Colon (tissue), 2 donors: ENCODE results near the gene GRID2.

Experiments used
- FAIRE-seq: peaks from 2 replicates; lab custom pipeline; 2012; peaks lifted over from hg19 to GRCh38; lab: Jason Lieb, UNC
- donor health status: control.
- donor health status: control.

GRID2 gene

GRCh38 chr4:93086356-93086755 lies 782.6 kb downstream of the GRID2 start:
- FAIRE-seq: no peak

- FAIRE-seq: no peak
Observed at GRCh38 chr4:93092765-93093164, 789.0 kb downstream of the GRID2 start.

GRCh38 chr4:93103042-93103441 lies 799.3 kb downstream of the GRID2 start:
- FAIRE-seq: no peak

- FAIRE-seq: no peak
Observed at GRCh38 chr4:93116624-93117023, 812.9 kb downstream of the GRID2 start.

- FAIRE-seq: no peak
Observed at GRCh38 chr4:93127489-93127888, 823.7 kb downstream of the GRID2 start.

- no peak for FAIRE-seq
Observed at GRCh38 chr4:93132631-93133030, 828.9 kb downstream of the GRID2 start.

- FAIRE-seq: no peak
Observed at GRCh38 chr4:93139118-93139517, 835.4 kb downstream of the GRID2 start.

GRCh38 chr4:93143902-93144301 lies 840.1 kb downstream of the GRID2 start:
- FAIRE-seq: no peak

- no peak for FAIRE-seq
Observed at GRCh38 chr4:93144644-93145043, 840.9 kb downstream of the GRID2 start.

- no peak for FAIRE-seq
Observed at GRCh38 chr4:93147524-93148212, 843.9 kb downstream of the GRID2 start.

- no peak for FAIRE-seq
Observed at GRCh38 chr4:93152491-93152890, 848.7 kb downstream of the GRID2 start.

- no peak for FAIRE-seq
Observed at GRCh38 chr4:93157986-93158385, 854.2 kb downstream of the GRID2 start.

- no peak for FAIRE-seq
Observed at GRCh38 chr4:93168053-93168452, 864.3 kb downstream of the GRID2 start.

GRCh38 chr4:93169966-93170365 lies 866.2 kb downstream of the GRID2 start:
- FAIRE-seq: no peak

- no peak for FAIRE-seq
Observed at GRCh38 chr4:93174598-93174997, 870.8 kb downstream of the GRID2 start.

GRCh38 chr4:93178279-93178678 lies 874.5 kb downstream of the GRID2 start:
- no peak for FAIRE-seq

GRCh38 chr4:93179044-93179443 lies 875.3 kb downstream of the GRID2 start:
- FAIRE-seq: no peak

GRCh38 chr4:93182722-93183121 lies 879.0 kb downstream of the GRID2 start:
- no peak for FAIRE-seq

- no peak for FAIRE-seq
Observed at GRCh38 chr4:93183576-93183975, 879.8 kb downstream of the GRID2 start.

- FAIRE-seq: no peak
Observed at GRCh38 chr4:93184053-93184452, 880.3 kb downstream of the GRID2 start.

GRCh38 chr4:93186846-93187245 lies 883.1 kb downstream of the GRID2 start:
- no peak for FAIRE-seq

- FAIRE-seq: no peak
Observed at GRCh38 chr4:93187466-93187865, 883.7 kb downstream of the GRID2 start.

GRCh38 chr4:93187892-93188291 lies 884.1 kb downstream of the GRID2 start:
- FAIRE-seq: no peak

- no peak for FAIRE-seq
Observed at GRCh38 chr4:93199492-93199891, 895.7 kb downstream of the GRID2 start.
